Measurements from ENCODE around the gene MAGI2. TPM values are rescaled to one million over a fixed set of nuclear protein-coding genes. Genes with fewer than 3 reads are reported as not detected.

Gene MAGI2
- total RNA-seq, 1 experiment from 2014 or later, result 0.07 TPM

- no peaks in the 10 kb centered on the region for H3K4me1 Mint-ChIP-seq (ENCODE audit: insufficient read depth, unreplicated experiment)
- ChIA-PET POLR2A (no interaction called here), CTCF (interaction anchor here (0.6 kb wide), 2 partner anchors 472 to 484 kb away, joined by 3 read pairs; no protein-coding TSS in a partner anchor)
- no TSS peak for BruUV-seq (replicated peaks)
- no peak overlapping the region for H3K27ac Mint-ChIP-seq (ENCODE audit: low read depth, unreplicated experiment)
- no peak overlapping the region for H3K4me3 Mint-ChIP-seq (ENCODE audit: unreplicated experiment)
- H3K9me3 Mint-ChIP-seq (ENCODE audit: unreplicated experiment), result no peaks in the 10 kb centered on the region
- no peaks in the 10 kb centered on the region for H3K36me3 Mint-ChIP-seq (ENCODE audit: insufficient read depth, unreplicated experiment)
- H3K27me3 Mint-ChIP-seq (ENCODE audit: insufficient read depth, unreplicated experiment), result peaks cover 59% of the 10 kb centered on the region
- DNase-seq (ENCODE audit: unreplicated experiment), result no peak
- intact Hi-C loops (cut with micrococcal nuclease), result no loop called here
- TF ChIP-seq CTCF (IDR thresholded peaks at IDR 0.05; ENCODE audit: unreplicated experiment), result no peak
Observed at GRCh38 chr7:78492146-78492545, 961.3 kb downstream of the MAGI2 start.

- TF ChIP-seq CTCF (IDR thresholded peaks at IDR 0.05; ENCODE audit: unreplicated experiment), result no peak
- POLR2A ChIA-PET, result interaction anchor here (0.6 kb wide), 1 partner anchor 70 kb away, joined by 3 read pairs; no protein-coding TSS in a partner anchor
- no peaks in the 10 kb centered on the region for H3K4me1 Mint-ChIP-seq (ENCODE audit: insufficient read depth, unreplicated experiment)
- no TSS peak for BruUV-seq (replicated peaks)
- CTCF ChIA-PET, result no interaction called here
- H3K36me3 Mint-ChIP-seq (ENCODE audit: insufficient read depth, unreplicated experiment), result no peaks in the 10 kb centered on the region
- H3K27ac Mint-ChIP-seq (ENCODE audit: low read depth, unreplicated experiment), result no peak overlapping the region
- H3K4me3 Mint-ChIP-seq (ENCODE audit: unreplicated experiment), result no peak overlapping the region
- no peak for DNase-seq (ENCODE audit: unreplicated experiment)
- no peaks in the 10 kb centered on the region for H3K9me3 Mint-ChIP-seq (ENCODE audit: unreplicated experiment)
- peaks cover 75% of the 10 kb centered on the region for H3K27me3 Mint-ChIP-seq (ENCODE audit: insufficient read depth, unreplicated experiment)
- intact Hi-C loops (cut with micrococcal nuclease), result no loop called here
Observed at GRCh38 chr7:78490524-78490923, 962.9 kb downstream of the MAGI2 start.

- ChIA-PET CTCF (interaction anchor here (0.6 kb wide), 1 partner anchor 548 kb away, joined by 3 read pairs; no protein-coding TSS in a partner anchor), POLR2A (no interaction called here)
- Mint-ChIP-seq H3K27ac (ENCODE audit: low read depth, unreplicated experiment) (no peak overlapping the region), H3K36me3 (ENCODE audit: insufficient read depth, unreplicated experiment) (no peaks in the 10 kb centered on the region), H3K9me3 (ENCODE audit: unreplicated experiment) (no peaks in the 10 kb centered on the region), H3K4me1 (ENCODE audit: insufficient read depth, unreplicated experiment) (no peaks in the 10 kb centered on the region), H3K27me3 (ENCODE audit: insufficient read depth, unreplicated experiment) (peaks cover 76% of the 10 kb centered on the region), H3K4me3 (ENCODE audit: unreplicated experiment) (no peak overlapping the region)
- no TSS peak for BruUV-seq (replicated peaks)
- no peak for TF ChIP-seq CTCF (IDR thresholded peaks at IDR 0.05; ENCODE audit: unreplicated experiment)
- intact Hi-C loops (cut with micrococcal nuclease), result no loop called here
- DNase-seq (ENCODE audit: unreplicated experiment), result no peak
Observed at GRCh38 chr7:78489476-78490240, 963.8 kb downstream of the MAGI2 start.

- POLR2A ChIA-PET, result no interaction called here
- no peak for TF ChIP-seq CTCF (IDR thresholded peaks at IDR 0.05; ENCODE audit: unreplicated experiment)
- CTCF ChIA-PET, result no interaction called here
- H3K27ac Mint-ChIP-seq (ENCODE audit: low read depth, unreplicated experiment), result no peak overlapping the region
- H3K9me3 Mint-ChIP-seq (ENCODE audit: unreplicated experiment), result no peaks in the 10 kb centered on the region
- H3K4me1 Mint-ChIP-seq (ENCODE audit: insufficient read depth, unreplicated experiment), result no peaks in the 10 kb centered on the region
- peaks cover 60% of the 10 kb centered on the region for H3K27me3 Mint-ChIP-seq (ENCODE audit: insufficient read depth, unreplicated experiment)
- no peak overlapping the region for H3K4me3 Mint-ChIP-seq (ENCODE audit: unreplicated experiment)
- no peak for DNase-seq (ENCODE audit: unreplicated experiment)
- BruUV-seq (replicated peaks), result no TSS peak
- intact Hi-C loops (cut with micrococcal nuclease), result no loop called here
- no peaks in the 10 kb centered on the region for H3K36me3 Mint-ChIP-seq (ENCODE audit: insufficient read depth, unreplicated experiment)
Observed at GRCh38 chr7:78487464-78487863, 966.0 kb downstream of the MAGI2 start.

Data from MCF 10A (cell line).